GM23338 (cell line): ENCODE measurements around the gene CFHR2. TPM values are rescaled to one million over a fixed set of nuclear protein-coding genes. Genes with fewer than 3 reads are reported as not detected.

Experiments
- ATAC-seq: fragments of 200-7000 bp; cut with Tn5 transposase; 3 replicates; pipeline ENCODE4 v1.9.1; 2020
- DNase-seq: peaks from one replicate; pipeline ENCODE4 v3.0.0-alpha.2; 2015; ENCODE audit warnings: low spot score
- H2AFZ ChIP-seq: fragments of 200-600 bp; sonication (generic); 2 replicates; pipeline ENCODE4 v1.8.0; 2016; ENCODE audit warnings: antibody characterized with exemption, mild to moderate bottlenecking, moderate library complexity
- H3F3A ChIP-seq: fragments of 200-600 bp; sonication (generic); replicated peaks from 2 replicates; pipeline ENCODE4 v1.8.0; 2017; ENCODE audit warnings: antibody characterized with exemption, mixed run types, low read depth
- H3K27ac ChIP-seq: fragments of 200-600 bp; sonication (generic); 2 replicates; pipeline ENCODE4 v1.6.1; 2016; ENCODE audit warnings: low read depth
- H3K27me3 ChIP-seq: fragments of 200-600 bp; sonication (generic); 2 replicates; pipeline ENCODE4 v1.8.0; 2016; ENCODE audit warnings: mild to moderate bottlenecking, mixed run types, moderate library complexity; ENCODE audit not compliant: insufficient read depth
- H3K36me3 ChIP-seq: fragments of 200-600 bp; sonication (generic); 2 replicates; pipeline ENCODE4 v1.8.0; 2016; ENCODE audit warnings: mild to moderate bottlenecking; ENCODE audit not compliant: insufficient read depth
- H3K4me1 ChIP-seq: fragments of 200-600 bp; sonication (generic); 2 replicates; pipeline ENCODE4 v1.8.0; 2016; ENCODE audit warnings: mild to moderate bottlenecking, moderate library complexity; ENCODE audit not compliant: insufficient read depth
- H3K4me2 ChIP-seq: fragments of 200-600 bp; sonication (generic); 2 replicates; pipeline ENCODE4 v1.7.1; 2017; ENCODE audit warnings: mixed run types
- H3K4me3 ChIP-seq: fragments of 200-600 bp; sonication (generic); 2 replicates; pipeline ENCODE4 v1.6.1; 2016; ENCODE audit warnings: mixed run types
- H3K79me2 ChIP-seq: fragments of 200-600 bp; sonication (generic); replicated peaks from 2 replicates; pipeline ENCODE4 v1.8.0; 2017; ENCODE audit warnings: mild to moderate bottlenecking; ENCODE audit not compliant: insufficient read depth
- H3K9me2 ChIP-seq: fragments of 200-600 bp; sonication (generic); 2 replicates; pipeline ENCODE4 v1.8.0; 2017; ENCODE audit not compliant: insufficient read depth
- H4K20me1 ChIP-seq: fragments of 200-600 bp; sonication (generic); replicated peaks from 2 replicates; pipeline ENCODE4 v1.8.0; 2017; ENCODE audit warnings: mild to moderate bottlenecking; ENCODE audit not compliant: insufficient read depth
- H3K27ac Mint-ChIP-seq: 2 replicates; pipeline ENCODE4 v1.8.0; 2020; ENCODE audit warnings: inconsistent platforms, mild to moderate bottlenecking, moderate library complexity, mixed read lengths
- H3K27me3 Mint-ChIP-seq: 3 replicates; pipeline ENCODE4 v1.8.0; 2022; ENCODE audit warnings: low read depth, mild to moderate bottlenecking, moderate library complexity, mixed read lengths, inconsistent platforms; ENCODE audit not compliant: insufficient read depth, poor library complexity
- H3K36me3 Mint-ChIP-seq: 3 replicates; pipeline ENCODE4 v1.8.0; 2021; ENCODE audit warnings: low read depth, mild to moderate bottlenecking, inconsistent platforms, moderate library complexity, mixed read lengths
- H3K4me1 Mint-ChIP-seq: 3 replicates; pipeline ENCODE4 v1.8.0; 2020; ENCODE audit warnings: mild to moderate bottlenecking, inconsistent platforms, mixed read lengths
- H3K4me3 Mint-ChIP-seq: 3 replicates; pipeline ENCODE4 v1.8.0; 2021; ENCODE audit warnings: moderate library complexity, mild to moderate bottlenecking, inconsistent platforms, mixed read lengths
- H3K9me3 Mint-ChIP-seq: 3 replicates; pipeline ENCODE4 v1.8.0; 2020; ENCODE audit warnings: moderate library complexity, mild to moderate bottlenecking, inconsistent platforms, mixed read lengths
- CREB1 ChIP-seq: fragments of 250-450 bp; sonication (Bioruptor Pico); IDR thresholded peaks from 2 replicates; pipeline ENCODE4 v1.5.0; 2020; ENCODE audit warnings: low read depth, mild to moderate bottlenecking, moderate library complexity
- ETS1 ChIP-seq: IDR thresholded peaks from 2 replicates; pipeline ENCODE4 v1.6.1; 2016; ENCODE audit warnings: antibody characterized with exemption
- EZH2 ChIP-seq: fragments of 200-600 bp; sonication (generic); IDR thresholded peaks from one replicate; pipeline ENCODE4 v1.8.0; 2017; ENCODE audit warnings: antibody characterized with exemption, mild to moderate bottlenecking, low read depth; ENCODE audit not compliant: unreplicated experiment
- EZH2phosphoT487 ChIP-seq: fragments of 200-600 bp; sonication (generic); IDR thresholded peaks from one replicate; pipeline ENCODE4 v1.8.1; 2018; ENCODE audit warnings: antibody characterized with exemption; ENCODE audit not compliant: unreplicated experiment
- JUNB ChIP-seq: IDR thresholded peaks from one replicate; pipeline ENCODE4 v1.6.1; 2016; ENCODE audit warnings: antibody characterized with exemption; ENCODE audit not compliant: unreplicated experiment
- NANOG ChIP-seq: IDR thresholded peaks from 2 replicates; pipeline ENCODE4 v1.6.1; 2016; ENCODE audit warnings: antibody characterized with exemption, borderline replicate concordance
- POLR2AphosphoS5 ChIP-seq: IDR thresholded peaks from 2 replicates; pipeline ENCODE4 v1.6.1; 2016; ENCODE audit warnings: antibody characterized with exemption, low read depth
- REST ChIP-seq: IDR thresholded peaks from one replicate; pipeline ENCODE4 v1.6.1; 2018; ENCODE audit warnings: antibody characterized with exemption; ENCODE audit not compliant: unreplicated experiment
- STAT1 ChIP-seq: IDR thresholded peaks from one replicate; pipeline ENCODE4 v1.6.1; 2016; ENCODE audit warnings: antibody characterized with exemption; ENCODE audit not compliant: unreplicated experiment
- ZNF114 ChIP-seq: fragments of 250-450 bp; sonication (Bioruptor Pico); IDR thresholded peaks from 2 replicates; pipeline ENCODE4 v1.5.0; 2020; ENCODE audit warnings: mild to moderate bottlenecking, moderate library complexity
- ZNF331 ChIP-seq: fragments of 250-450 bp; sonication (Bioruptor Pico); IDR thresholded peaks from 2 replicates; pipeline ENCODE4 v1.5.0; 2020; ENCODE audit warnings: low read depth, mild to moderate bottlenecking, moderate library complexity
- ZNF462 ChIP-seq: fragments of 250-450 bp; sonication (Bioruptor Pico); IDR thresholded peaks from 2 replicates; pipeline ENCODE4 v1.5.0; 2020; ENCODE audit warnings: mild to moderate bottlenecking, moderate library complexity
- polyA plus RNA-seq: library from polyadenylated mRNA; unstranded; fragments of >200 nt; fragmentation: Nextera tagmentation; extraction: Ambion mirVana; gene quantifications from 2 replicates; pipeline ENCODE4 v1.2.1, GENCODE V29; 2016
- total RNA-seq: library from RNA; depleted of rRNA; stranded (reverse); fragments of >200 nt; shearing (Covaris generic); gene quantifications from 2 replicates; pipeline ENCODE4 v1.2.3, GENCODE V29; 2014
- TF ChIP-seq, protein P1 (sequence below), 2 experiments: fragments of 200-600 bp in 1 of 2; sonication (generic) in 1 of 2; conservative IDR thresholded peaks; 2 replicates each; pipeline versions ENCODE4 v1.5.1 to v1.6.1; 2016 to 2017; ENCODE audit warnings: antibody characterized with exemption in 2 of 2, low read depth in 2 of 2, mild to moderate bottlenecking in 2 of 2, moderate library complexity in 1 of 2

Gene CFHR2
- total and polyA plus RNA-seq, 2 experiments from 2014 or later, result not detected

DNA sequence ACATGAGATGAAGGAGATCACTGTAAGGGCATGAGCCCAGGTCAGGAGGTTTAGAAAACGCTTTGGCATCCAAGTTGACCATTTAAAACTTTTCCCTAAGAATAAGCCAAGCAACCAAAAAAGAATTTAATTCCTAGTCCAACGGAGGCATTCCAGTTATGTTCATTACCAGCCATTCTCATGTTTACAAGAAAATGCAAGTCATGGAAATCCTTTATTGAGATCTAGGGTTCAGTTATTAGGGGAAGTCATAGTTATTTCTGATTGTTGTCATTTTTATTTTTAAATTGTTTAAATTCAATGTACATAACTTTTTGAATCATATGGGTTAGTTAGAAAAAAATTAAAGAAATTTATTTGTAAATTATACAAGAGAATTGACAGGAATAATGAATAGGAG is 58.3 kb downstream of the CFHR2 start:
- Histone ChIP-seq H3K79me2 (no peaks in the 10 kb centered on the region), H3K9me2 (no peaks in the 10 kb centered on the region), H3K27me3 (no peaks in the 10 kb centered on the region), H3K4me2 (no peak overlapping the region), H3K27ac (no peak overlapping the region), H4K20me1 (no peaks in the 10 kb centered on the region), H2AFZ (no peak overlapping the region), H3K4me1 (no peaks in the 10 kb centered on the region), H3F3A (no peaks in the 10 kb centered on the region), H3K4me3 (no peak overlapping the region), H3K36me3 (no peaks in the 10 kb centered on the region)
- TF ChIP-seq POLR2AphosphoS5 (no peak), REST (no peak), STAT1 (no peak), NANOG (no peak), CREB1 (CRISPR knock-in tag) (no peak), EZH2phosphoT487 (no peak), ETS1 (no peak), ZNF114 (CRISPR knock-in tag) (no peak), ZNF331 (CRISPR knock-in tag) (no peak), EZH2 (no peak), JUNB (no peak), ZNF462 (CRISPR knock-in tag) (no peak)
- TF ChIP-seq, protein P1, sequence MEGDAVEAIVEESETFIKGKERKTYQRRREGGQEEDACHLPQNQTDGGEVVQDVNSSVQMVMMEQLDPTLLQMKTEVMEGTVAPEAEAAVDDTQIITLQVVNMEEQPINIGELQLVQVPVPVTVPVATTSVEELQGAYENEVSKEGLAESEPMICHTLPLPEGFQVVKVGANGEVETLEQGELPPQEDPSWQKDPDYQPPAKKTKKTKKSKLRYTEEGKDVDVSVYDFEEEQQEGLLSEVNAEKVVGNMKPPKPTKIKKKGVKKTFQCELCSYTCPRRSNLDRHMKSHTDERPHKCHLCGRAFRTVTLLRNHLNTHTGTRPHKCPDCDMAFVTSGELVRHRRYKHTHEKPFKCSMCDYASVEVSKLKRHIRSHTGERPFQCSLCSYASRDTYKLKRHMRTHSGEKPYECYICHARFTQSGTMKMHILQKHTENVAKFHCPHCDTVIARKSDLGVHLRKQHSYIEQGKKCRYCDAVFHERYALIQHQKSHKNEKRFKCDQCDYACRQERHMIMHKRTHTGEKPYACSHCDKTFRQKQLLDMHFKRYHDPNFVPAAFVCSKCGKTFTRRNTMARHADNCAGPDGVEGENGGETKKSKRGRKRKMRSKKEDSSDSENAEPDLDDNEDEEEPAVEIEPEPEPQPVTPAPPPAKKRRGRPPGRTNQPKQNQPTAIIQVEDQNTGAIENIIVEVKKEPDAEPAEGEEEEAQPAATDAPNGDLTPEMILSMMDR (conservative IDR thresholded peaks at IDR 0.05; ENCODE audit: low read depth in 2 of 2), result no peak
- no peak overlapping the region for H3K4me3 Mint-ChIP-seq
- DNase-seq, result no peak
- no peaks in the 10 kb centered on the region for H3K9me3 Mint-ChIP-seq
- H3K4me1 Mint-ChIP-seq, result no peaks in the 10 kb centered on the region
- H3K27me3 Mint-ChIP-seq, result peaks cover 2% of the 10 kb centered on the region
- 0 out of 2 replicates have a peak overlapping the region, but pooled peaks have one; percentile 5 for H3K27ac Mint-ChIP-seq
- H3K36me3 Mint-ChIP-seq, result no peaks in the 10 kb centered on the region
- no peak for ATAC-seq
